HG02981 (cell line): ENCODE measurements around the gene GNPNAT1.
"Not testable (repeated sequence)": the region's sequence is repeated elsewhere in the genome, so short reads cannot be mapped to it uniquely, and the experiment has no call there.

ENCODE experiments used
- ATAC-seq: cut with Tn5 transposase; IDR thresholded peaks from one replicate; pipeline ENCODE4 v1.9.1; 2021; ENCODE audit warnings: mild to moderate bottlenecking, moderate library complexity; ENCODE audit not compliant: unreplicated experiment

GNPNAT1 gene

DNA sequence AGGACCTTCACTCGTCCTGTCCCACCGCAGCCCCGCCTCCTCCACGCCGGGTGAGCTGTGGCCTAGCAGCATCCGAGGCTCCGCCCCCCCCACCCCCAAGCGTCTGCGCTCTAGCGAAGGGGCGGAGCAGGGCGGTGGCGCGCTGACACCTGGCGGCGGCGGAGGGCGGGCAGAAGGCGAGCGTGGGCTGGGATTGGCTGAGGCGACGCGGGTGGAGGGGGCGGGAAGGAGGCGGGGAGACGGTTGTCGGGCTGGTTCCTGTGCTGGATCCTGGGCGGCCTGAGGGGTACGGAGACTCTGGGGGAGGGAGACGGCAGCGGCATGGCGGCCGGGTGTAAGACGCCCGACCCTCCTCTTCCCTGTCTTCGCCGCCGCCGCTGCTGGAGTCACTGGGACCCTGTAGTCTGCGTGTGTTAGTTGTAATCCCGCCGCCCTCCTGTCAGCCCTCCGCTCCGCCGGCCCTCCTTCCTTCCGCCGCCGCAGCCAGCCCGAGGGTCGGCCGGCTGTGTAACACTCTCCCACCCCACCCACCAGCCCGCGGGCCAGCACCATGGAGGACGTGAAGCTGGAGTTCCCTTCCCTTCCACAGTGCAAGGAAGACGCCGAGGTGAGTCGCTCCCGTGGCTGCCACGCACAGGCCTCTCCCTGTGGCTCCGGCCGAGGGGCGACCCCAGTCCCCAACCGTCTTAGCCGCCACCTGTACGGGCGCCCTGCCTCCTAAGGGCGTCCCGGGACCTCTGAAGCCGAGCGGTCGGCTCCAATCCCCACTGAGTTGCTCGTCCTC, 61.3 kb downstream of the GNPNAT1 start, which contains the start of gene STYX:
TSS of gene STYX (plus strand) at position 242 of the 784 bp plus-strand sequence. CDS start at position 551, 309 bp downstream.
- peak; percentile 94 for ATAC-seq

DNA sequence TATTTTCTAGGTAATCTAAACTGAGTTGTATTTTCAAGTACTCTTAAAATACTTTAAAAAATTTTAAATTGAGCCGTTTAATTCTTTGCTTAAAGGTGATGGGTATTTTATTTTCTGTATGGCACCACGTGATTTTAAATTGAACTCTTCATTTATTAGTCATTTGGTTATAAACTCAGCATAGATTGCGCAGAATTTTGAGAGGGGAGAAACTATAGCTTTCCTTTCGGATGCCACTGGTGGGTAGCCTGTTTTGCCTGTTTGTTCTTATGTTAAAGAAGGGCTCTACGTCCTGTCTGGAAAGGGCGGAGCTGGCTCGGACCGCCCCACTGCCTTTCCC, 61.9 kb downstream of the GNPNAT1 start:
- no peak for ATAC-seq

DNA sequence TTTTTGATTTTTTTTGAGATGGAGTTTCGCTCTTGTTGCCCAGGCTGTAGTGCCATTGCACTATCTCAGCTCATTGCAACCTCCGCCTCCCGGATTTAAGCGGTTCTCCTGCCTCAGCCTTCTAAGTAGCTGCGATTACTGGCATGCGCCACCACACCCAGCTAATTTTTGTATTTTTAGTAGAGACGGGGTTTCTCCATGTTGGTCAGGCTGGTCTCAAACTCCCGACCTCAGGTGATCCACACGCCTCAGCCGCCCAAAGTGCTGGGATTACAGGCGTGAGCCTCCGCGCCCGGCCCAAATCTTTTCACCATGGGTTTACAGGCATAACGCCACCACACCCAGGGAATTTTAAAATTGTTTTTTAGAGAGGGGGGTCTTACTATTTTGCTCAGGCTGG, 62.4 kb downstream of the GNPNAT1 start:
- ATAC-seq: not testable (repeated sequence)

DNA sequence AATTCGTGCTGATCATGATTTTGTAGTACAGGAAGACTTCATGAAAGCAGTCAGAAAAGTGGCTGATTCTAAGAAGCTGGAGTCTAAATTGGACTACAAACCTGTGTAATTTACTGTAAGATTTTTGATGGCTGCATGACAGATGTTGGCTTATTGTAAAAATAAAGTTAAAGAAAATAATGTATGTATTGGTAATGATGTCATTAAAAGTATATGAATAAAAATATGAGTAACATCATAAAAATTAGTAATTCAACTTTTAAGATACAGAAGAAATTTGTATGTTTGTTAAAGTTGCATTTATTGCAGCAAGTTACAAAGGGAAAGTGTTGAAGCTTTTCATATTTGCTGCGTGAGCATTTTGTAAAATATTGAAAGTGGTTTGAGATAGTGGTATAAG, 63.9 kb downstream of the GNPNAT1 start:
- ATAC-seq: not testable (repeated sequence)
